HG03108 (cell line): ENCODE measurements around the gene IFNGR2.

ENCODE experiments used
- ATAC-seq: cut with Tn5 transposase; IDR thresholded peaks from one replicate; pipeline ENCODE4 v1.9.1; 2021; ENCODE audit warnings: moderate library complexity; ENCODE audit not compliant: unreplicated experiment

Gene IFNGR2

DNA sequence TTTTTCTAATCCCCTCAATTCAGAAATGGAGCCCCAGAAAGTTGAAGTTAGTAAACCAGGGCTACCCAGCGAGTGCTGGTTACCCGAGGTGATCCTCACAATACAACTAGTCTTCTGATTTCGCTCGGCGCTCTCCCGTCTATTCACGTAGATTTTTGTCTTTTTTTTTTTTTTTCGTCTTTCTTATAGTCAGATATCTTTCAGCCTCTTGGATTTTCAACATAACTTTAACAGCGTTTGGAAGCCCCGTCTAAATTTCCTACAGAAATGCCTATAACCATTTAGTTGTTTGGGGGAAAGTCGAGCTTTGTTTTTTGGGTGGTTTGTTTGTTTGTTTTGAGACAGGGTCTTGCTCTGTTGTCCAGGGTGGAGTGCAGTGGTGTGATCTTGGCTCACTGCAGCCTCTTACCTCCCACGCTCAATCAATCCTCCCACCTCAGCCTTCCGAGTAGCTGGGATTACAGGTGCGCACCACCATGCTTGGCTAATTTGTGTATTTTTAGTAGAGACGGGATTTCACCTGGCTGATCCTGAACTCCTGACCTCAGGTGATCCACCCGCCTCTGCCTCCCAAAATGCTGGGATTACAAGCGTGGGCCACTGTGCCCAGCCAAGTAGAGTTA lies 77.4 kb downstream of the IFNGR2 start:
- ATAC-seq: no peak

DNA sequence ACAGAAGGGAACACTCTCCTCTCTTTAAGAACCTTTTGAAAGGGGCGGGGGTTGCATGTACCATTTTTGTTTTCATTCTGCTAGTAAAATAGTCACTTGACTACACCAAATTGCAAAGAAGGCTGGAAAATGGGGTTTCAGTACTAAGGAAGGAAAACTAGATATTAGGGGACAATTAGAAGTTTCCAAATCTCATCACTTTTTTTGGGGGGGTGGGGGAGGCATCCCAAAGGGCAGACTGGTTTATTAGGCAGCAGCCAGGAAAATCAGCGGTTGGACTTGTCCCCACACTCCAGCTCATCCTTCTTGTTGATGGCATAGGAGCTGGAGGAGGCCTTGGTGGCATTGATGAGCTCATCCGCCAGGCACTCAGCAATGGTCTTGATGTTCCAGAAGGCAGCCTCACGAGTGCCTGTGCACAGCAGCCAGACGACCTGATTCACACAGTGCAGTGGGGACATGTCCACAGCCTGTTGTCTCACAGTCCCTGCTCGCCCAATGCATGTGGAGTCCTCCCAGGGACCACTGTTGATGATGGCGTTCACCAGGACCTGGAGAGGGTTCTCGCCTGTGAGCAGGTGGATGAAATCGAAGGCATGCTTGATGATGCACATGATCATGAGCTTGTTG lies 78.2 kb downstream of the IFNGR2 start:
- no peak for ATAC-seq
